ENCODE measurements around the gene TMEM8B. TPM values are rescaled to one million over a fixed set of nuclear protein-coding genes. Genes with fewer than 3 reads are reported as not detected.

The TMEM8B gene
- total and polyA plus RNA-seq, 10 of the 15 experiments (the other 5 are each of a cell fraction or from before 2014, with no cell fraction given), result 0.19 to 7.6 (median 2.5) TPM

- TF ChIP-seq STAT1 (conservative IDR thresholded peaks at IDR 0.05) (0 out of 2 replicates have a peak, but pooled peaks have one; percentile 13), ZBTB4 (CRISPR knock-in tag; IDR thresholded peaks at IDR 0.05) (no peak), RFX5 (IDR thresholded peaks at IDR 0.05; ENCODE audit: low read depth, low read length) (peak; percentile 77), EED (IDR thresholded peaks at IDR 0.05; ENCODE audit: low read depth) (peak; percentile 46; the same call in 1 of the 2 replicates), ATF7 (IDR thresholded peaks at IDR 0.05; ENCODE audit: low read depth) (peak; percentile 77), TARDBP (IDR thresholded peaks at IDR 0.05; ENCODE audit: borderline replicate concordance) (no peak), ZNF207 (IDR thresholded peaks at IDR 0.05; ENCODE audit: borderline replicate concordance) (no peak), CUX1 (IDR thresholded peaks at IDR 0.05; ENCODE audit: insufficient replicate concordance, low read depth, low read length) (no peak), HCFC1 (IDR thresholded peaks at IDR 0.05; ENCODE audit: low read length) (no peak), IKZF2 (IDR thresholded peaks at IDR 0.05) (peak; percentile 48 to 61; a peak in 2 of 4 replicates), MXI1 (IDR thresholded peaks at IDR 0.05; ENCODE audit: low read depth, low read length) (peak; percentile 35; the same call in 1 of the 2 replicates), RELB (IDR thresholded peaks at IDR 0.05; ENCODE audit: low read depth) (peak; percentile 73), ZNF274 (IDR thresholded peaks at IDR 0.05; ENCODE audit: insufficient read depth, insufficient read length) (no peak), NFYA (IDR thresholded peaks at IDR 0.05; ENCODE audit: borderline replicate concordance, low read depth, low read length) (peak; percentile 12; the same call in 1 of the 2 replicates), HDGF (IDR thresholded peaks at IDR 0.05) (peak; percentile 94), IRF3 (IDR thresholded peaks at IDR 0.05) (peak; percentile 89)
- TF ChIP-seq, protein P1, sequence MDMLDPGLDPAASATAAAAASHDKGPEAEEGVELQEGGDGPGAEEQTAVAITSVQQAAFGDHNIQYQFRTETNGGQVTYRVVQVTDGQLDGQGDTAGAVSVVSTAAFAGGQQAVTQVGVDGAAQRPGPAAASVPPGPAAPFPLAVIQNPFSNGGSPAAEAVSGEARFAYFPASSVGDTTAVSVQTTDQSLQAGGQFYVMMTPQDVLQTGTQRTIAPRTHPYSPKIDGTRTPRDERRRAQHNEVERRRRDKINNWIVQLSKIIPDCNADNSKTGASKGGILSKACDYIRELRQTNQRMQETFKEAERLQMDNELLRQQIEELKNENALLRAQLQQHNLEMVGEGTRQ (IDR thresholded peaks at IDR 0.05; ENCODE audit: borderline replicate concordance, low read depth, low read length), result no peak
Observed at GRCh38 chr9:35814841-35815543, 14.0 kb upstream of the TMEM8B start, which contains the start of gene HINT2 (continued).

Measured in GM12878 (cell line).